NAMALWA (cell line): ENCODE data around the gene CIC.
"Not testable (repeated sequence)": the region's sequence is repeated elsewhere in the genome, so short reads cannot be mapped to it uniquely, and the experiment has no call there.

Experiments
- DNase-seq: peaks from one replicate; pipeline ENCODE4 v3.0.0-alpha.2; 2015; ENCODE audit warnings: low spot score

The CIC gene

DNA sequence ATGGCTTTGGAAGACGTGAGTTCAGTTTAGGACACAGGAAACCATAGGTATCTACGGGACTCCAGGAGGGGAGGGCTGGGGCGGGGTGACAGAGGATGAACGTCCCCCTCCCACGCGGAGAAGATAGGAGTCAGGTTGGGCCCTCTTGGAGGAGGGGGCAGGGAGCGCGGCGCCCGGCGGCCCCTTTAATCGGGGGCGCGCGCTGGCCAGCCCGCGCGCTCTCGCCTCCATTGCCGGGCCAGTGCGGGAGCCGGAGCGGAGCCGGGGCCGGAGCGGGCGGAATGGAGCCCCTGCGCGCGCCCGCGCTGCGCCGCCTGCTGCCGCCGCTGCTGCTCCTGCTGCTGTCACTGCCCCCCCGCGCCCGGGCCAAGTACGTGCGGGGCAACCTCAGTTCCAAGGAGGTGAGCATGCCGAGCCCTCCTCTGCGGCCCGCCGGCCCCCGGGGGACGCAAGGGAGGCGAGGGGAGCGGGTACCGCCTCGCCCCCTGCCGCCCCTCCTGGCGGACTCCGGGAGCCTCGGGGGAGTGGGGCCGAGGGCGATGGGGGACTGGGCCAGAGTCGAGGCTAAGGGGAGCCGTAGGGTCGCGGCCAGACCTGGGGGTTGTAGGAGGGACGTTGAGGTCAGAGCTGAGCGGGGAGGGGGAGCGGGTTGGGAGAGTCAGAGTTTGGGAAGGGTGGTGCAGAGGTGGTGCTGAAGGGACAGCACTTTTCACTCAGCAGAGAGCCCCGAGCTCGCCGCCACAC lies 44.2 kb downstream of the CIC start, which contains the start of gene TMEM145:
TMEM145 (plus strand) TSS at position 214 of the 744 bp plus-strand sequence; CDS start at position 282, 68 bp downstream.
- DNase-seq: peak; percentile 72

- no peak for DNase-seq
Observed at GRCh38 chr19:42313840-42314755, 45.0 kb downstream of the CIC start.

- no peak for DNase-seq
Observed at GRCh38 chr19:42315024-42315423, 46.0 kb downstream of the CIC start.

GRCh38 chr19:42316223-42317211 lies 47.5 kb downstream of the CIC start:
- no peak for DNase-seq

- no peak for DNase-seq
Observed at GRCh38 chr19:42317535-42317934, 48.5 kb downstream of the CIC start.

DNA sequence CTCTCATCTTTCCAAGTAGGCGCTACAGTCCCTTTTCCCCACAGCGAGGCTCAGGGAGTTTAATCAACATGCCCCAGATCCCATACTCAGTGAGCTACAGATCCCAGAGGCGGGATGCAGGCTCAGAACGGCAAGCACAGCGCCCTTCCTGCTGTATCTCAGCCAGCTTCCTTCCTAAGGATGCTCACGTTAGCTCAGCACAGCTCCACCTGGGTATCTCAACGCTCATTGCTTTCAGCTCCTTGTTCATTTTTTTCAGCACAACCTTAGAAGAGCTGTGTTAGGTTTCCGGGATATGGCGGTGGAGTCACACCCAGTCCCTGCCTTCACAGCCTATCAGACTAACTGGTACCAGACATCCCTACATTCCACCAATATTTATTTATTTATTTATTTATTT lies 53.3 kb downstream of the CIC start:
- DNase-seq: no peak

DNA sequence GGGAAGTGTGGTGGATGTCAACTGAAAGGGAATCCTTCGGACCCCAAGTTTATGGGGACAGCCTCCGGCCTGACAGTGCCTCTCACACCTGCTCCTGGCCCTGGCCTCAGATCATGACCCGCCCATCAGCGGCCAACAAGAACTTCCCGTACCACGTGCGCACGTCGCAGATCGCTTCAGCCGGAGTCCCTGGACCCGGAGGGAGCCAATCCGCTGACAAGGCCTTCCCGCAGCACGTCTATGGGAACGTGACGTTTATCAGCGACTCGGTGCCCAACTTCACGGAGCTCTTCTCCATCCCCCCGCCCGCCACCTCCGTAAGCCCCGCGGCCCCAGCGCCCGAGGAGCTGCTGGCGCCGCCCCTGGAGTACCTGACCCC lies 54.4 kb downstream of the CIC start:
- DNase-seq: no peak

- peak; percentile 47 for DNase-seq
Observed at GRCh38 chr19:42323852-42324654, 55.0 kb downstream of the CIC start.

GRCh38 chr19:42324655-42325307 lies 55.7 kb downstream of the CIC start:
- no peak for DNase-seq

DNA sequence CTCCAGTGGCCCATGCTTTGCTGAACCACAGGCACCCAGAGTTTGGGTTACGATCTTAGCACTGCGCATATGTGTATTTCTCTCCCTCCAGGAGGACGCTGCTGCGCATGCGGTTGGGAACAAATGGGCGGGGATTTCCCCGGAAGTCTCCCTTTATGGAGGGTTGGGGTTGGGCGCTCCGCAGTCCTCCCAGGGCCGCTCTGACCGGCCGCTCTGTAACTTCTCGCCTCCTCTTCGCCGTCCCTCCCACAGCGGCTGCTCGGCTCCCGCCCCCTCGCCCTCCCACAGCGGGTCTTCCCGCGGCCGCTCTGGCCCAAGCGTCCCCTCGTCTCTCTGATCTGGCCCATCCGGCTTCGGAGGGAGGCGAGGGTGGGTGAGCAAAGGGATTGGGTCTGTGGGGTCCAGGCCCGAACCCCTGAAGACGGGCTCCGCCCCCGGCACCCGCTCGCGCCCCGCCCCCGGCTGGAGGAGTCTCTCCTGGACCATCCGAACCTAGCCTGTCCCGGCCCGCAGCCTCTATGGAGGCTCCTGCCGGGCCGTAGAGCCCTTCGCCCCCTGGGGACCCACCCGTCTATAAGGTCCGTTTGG lies 56.4 kb downstream of the CIC start, which contains the start of gene MEGF8:
MEGF8 (plus strand) TSS at position 328 of the 588 bp plus-strand sequence. CDS start 609 bp downstream, outside the sequence.
- DNase-seq: peak; percentile 99

DNA sequence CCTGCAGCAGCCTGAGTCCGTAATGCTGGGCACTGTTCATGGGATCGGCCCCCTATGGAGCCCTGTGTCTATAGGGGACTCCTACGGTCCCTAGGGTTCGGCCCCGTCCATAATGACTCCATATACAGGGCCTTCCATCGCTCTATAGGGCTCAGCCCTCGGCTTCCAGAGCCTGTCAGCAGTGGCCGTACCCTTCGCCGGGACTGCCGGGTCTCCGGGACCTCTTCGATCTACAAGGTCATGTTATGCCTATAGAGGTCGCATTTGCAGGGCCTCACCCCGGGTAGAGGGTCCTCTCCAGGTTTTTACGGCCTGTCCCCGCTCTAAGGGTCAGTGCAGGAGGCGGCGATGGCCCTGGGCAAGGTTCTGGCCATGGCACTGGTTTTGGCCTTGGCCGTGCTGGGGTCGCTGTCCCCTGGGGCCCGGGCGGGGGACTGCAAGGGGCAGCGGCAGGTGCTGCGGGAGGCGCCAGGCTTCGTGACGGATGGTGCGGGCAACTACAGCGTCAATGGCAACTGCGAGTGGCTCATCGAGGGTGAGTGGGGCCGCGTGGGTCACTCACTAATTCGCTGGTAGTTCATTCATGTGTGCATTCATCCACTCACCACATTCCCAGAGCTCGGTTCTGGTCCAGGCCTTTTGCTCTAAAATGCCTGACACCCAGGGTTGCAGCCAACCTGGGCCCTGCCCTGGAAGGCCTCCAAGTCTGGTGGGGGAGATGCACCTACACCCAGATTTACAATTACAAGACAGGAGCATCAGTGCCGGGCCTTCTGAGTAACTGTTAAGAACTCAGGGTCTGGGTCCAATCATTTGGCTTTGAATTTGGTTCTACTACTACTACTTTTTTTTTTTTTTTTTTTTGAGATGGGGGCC lies 57.1 kb downstream of the CIC start:
- DNase-seq: peak; percentile 62

DNA sequence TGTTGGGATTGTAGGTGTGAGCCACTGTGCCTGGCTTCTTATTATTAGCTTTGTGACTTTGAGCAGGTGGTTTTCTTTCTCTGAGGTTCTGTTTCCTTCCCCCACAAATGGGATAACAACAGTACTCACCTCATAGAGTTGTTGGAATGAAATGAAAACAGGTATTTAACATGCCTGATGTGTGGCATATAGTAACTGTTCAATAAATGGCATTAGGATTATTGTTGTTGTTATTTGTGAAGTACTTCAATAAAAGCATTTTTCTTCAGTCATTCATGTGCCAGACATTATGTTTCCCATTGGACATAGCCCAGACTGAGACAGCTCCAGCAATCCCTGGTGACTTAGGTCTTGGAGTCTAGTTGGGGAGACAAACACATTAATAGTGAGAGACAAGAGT lies 57.9 kb downstream of the CIC start:
- no peak for DNase-seq

DNA sequence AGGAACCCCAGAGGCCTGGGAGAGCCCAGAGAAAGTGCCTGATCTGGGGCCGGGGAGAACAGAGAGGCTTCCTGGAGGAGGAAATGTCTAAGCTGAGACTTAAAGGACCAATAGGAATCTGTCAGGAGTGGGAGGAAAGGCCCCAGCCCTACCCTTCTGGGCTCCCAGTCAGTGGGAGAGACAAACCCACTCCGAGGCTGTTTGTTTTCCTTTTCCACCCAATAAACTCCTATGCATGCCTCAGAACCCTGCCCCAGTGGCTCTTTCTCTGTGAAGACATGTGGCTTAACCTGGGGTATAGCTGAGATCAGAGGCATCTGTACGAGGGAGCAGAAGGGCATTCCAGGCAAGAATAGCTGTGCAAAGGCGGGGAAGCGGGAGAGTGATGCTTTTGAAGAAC lies 58.3 kb downstream of the CIC start:
- DNase-seq: no peak

- DNase-seq: no peak
Observed at GRCh38 chr19:42328106-42328505, 59.1 kb downstream of the CIC start.

- DNase-seq: no peak
Observed at GRCh38 chr19:42328854-42329253, 59.8 kb downstream of the CIC start.

- DNase-seq: no peak
Observed at GRCh38 chr19:42330241-42330711, 61.2 kb downstream of the CIC start.

DNA sequence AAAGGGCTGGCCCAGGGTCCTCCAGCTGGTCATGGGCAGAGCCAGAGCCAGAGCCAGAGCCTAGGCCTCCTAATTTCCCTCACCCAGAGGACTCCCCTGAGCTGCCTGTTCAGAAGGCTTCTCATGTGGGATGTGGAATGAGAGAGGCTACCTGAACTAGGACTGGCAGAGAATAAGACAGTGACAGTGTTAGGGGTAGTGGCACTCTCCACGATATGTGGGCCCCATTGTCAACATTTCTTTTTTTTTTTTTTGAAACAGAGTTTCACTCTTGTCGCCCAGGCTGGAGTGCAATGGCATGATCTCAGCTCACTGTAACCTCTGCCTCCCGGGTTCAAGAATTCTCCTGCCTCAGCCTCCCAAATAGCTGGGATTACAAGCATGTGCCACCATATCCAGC lies 62.3 kb downstream of the CIC start:
- not testable (repeated sequence) for DNase-seq

DNA sequence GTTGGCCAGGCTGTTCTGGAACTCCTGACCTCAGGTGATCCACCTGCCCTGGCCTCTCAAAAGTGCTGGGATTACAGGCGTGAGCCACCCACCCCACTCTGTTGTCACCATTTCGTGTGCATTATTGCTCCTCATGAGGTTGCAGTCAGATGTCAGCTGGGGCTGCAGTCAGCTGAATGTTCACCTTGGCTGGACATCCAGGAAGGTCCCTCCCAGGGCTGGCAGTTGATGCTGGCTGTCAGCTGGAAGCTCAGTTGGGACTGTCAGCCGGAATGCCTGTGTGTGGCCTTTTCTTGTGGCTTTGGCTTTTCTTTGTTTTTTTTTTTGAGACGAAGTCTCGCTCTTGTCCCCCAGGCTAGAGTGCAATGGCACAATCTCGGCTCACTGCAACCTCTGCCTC lies 63.0 kb downstream of the CIC start:
- no peak for DNase-seq

GRCh38 chr19:42333018-42333417 lies 64.0 kb downstream of the CIC start:
- DNase-seq: no peak
